ENCODE measurements around the gene SDR42E2.

The SDR42E2 gene

GRCh38 chr16:22141767-22142166 is 20.5 kb upstream of the SDR42E2 start:
- no peak for TF ChIP-seq TAF1 (IDR thresholded peaks at IDR 0.05; ENCODE audit: borderline replicate concordance, insufficient read depth, low read length)

- TF ChIP-seq POLR2AphosphoS5 (IDR thresholded peaks at IDR 0.05; ENCODE audit: low read depth, low read length) (no peak), TAF1 (IDR thresholded peaks at IDR 0.05; ENCODE audit: borderline replicate concordance, insufficient read depth, low read length) (no peak), SIN3A (IDR thresholded peaks at IDR 0.05; ENCODE audit: borderline replicate concordance, insufficient read depth, low read length) (no peak), FOXP2 (optimal IDR thresholded peaks at IDR 0.05; ENCODE audit: borderline replicate concordance, extremely low read depth, extremely low read length, insufficient read depth) (no peak), REST (IDR thresholded peaks at IDR 0.05; ENCODE audit: insufficient read depth in 1 of 2, low read depth in 2 of 2, low read length in 2 of 2) (no peak)
Observed at GRCh38 chr16:22144520-22144919, 17.8 kb upstream of the SDR42E2 start.

- TF ChIP-seq SIN3A (IDR thresholded peaks at IDR 0.05; ENCODE audit: borderline replicate concordance, insufficient read depth, low read length) (no peak), TAF1 (IDR thresholded peaks at IDR 0.05; ENCODE audit: borderline replicate concordance, insufficient read depth, low read length) (no peak), FOXP2 (optimal IDR thresholded peaks at IDR 0.05; ENCODE audit: borderline replicate concordance, extremely low read depth, extremely low read length, insufficient read depth) (no peak), REST (IDR thresholded peaks at IDR 0.05; ENCODE audit: insufficient read depth in 1 of 2, low read depth in 2 of 2, low read length in 2 of 2) (no peak), POLR2AphosphoS5 (IDR thresholded peaks at IDR 0.05; ENCODE audit: low read depth, low read length) (no peak)
Observed at GRCh38 chr16:22147853-22148252, 14.5 kb upstream of the SDR42E2 start.

- TF ChIP-seq POLR2AphosphoS5 (IDR thresholded peaks at IDR 0.05; ENCODE audit: low read depth, low read length) = no peak
- TF ChIP-seq SIN3A (IDR thresholded peaks at IDR 0.05; ENCODE audit: borderline replicate concordance, insufficient read depth, low read length) = no peak
Observed at GRCh38 chr16:22151246-22151998, 10.9 kb upstream of the SDR42E2 start.

GRCh38 chr16:22152316-22152715 is 10.0 kb upstream of the SDR42E2 start:
- TF ChIP-seq REST (IDR thresholded peaks at IDR 0.05; ENCODE audit: insufficient read depth in 1 of 2, low read depth in 2 of 2, low read length in 2 of 2) (no peak), FOXP2 (optimal IDR thresholded peaks at IDR 0.05; ENCODE audit: borderline replicate concordance, extremely low read depth, extremely low read length, insufficient read depth) (no peak), SIN3A (IDR thresholded peaks at IDR 0.05; ENCODE audit: borderline replicate concordance, insufficient read depth, low read length) (no peak), TAF1 (IDR thresholded peaks at IDR 0.05; ENCODE audit: borderline replicate concordance, insufficient read depth, low read length) (no peak), POLR2AphosphoS5 (IDR thresholded peaks at IDR 0.05; ENCODE audit: low read depth, low read length) (no peak)

GRCh38 chr16:22161401-22161800 is 905 bp upstream of the SDR42E2 start:
- TF ChIP-seq SIN3A (IDR thresholded peaks at IDR 0.05; ENCODE audit: borderline replicate concordance, insufficient read depth, low read length) = no peak
- TF ChIP-seq REST (IDR thresholded peaks at IDR 0.05; ENCODE audit: insufficient read depth in 1 of 2, low read depth in 2 of 2, low read length in 2 of 2) = no peak
- no peak for TF ChIP-seq FOXP2 (optimal IDR thresholded peaks at IDR 0.05; ENCODE audit: borderline replicate concordance, extremely low read depth, extremely low read length, insufficient read depth)
- TF ChIP-seq POLR2AphosphoS5 (IDR thresholded peaks at IDR 0.05; ENCODE audit: low read depth, low read length) = no peak

Measured in PFSK-1 (cell line).